HEK293T (cell line): ENCODE measurements around the gene DYNLRB1.

Experiments used
- CTCF ChIA-PET: fragments of 350-600 bp; formaldehyde crosslinking; extraction: SDS; loops from one replicate; lab custom pipeline; 2021; ENCODE audit warnings: antibody characterized with exemption, inconsistent platforms; lab: Yijun Ruan, JAX
- POLR2A ChIA-PET: fragments of 350-600 bp; formaldehyde crosslinking; extraction: SDS; loops from one replicate; lab custom pipeline; 2020; ENCODE audit warnings: antibody characterized with exemption, inconsistent platforms; lab: Yijun Ruan, JAX
- DNase-seq: peaks from one replicate; pipeline ENCODE4 v3.0.0; 2012; ENCODE audit warnings: mixed read lengths; ENCODE audit errors: extremely low spot score
- ARNT ChIP-seq: fragments of 450-650 bp; IDR thresholded peaks from 2 replicates; pipeline ENCODE4 v1.6.1; 2017; ENCODE audit warnings: mild to moderate bottlenecking
- BHLHE40 ChIP-seq: fragments of 450-650 bp; IDR thresholded peaks from 2 replicates; pipeline ENCODE4 v1.6.1; 2016; ENCODE audit warnings: mild to moderate bottlenecking, moderate library complexity, borderline replicate concordance
- CTBP1 ChIP-seq: fragments of 450-650 bp; IDR thresholded peaks from 2 replicates; pipeline ENCODE4 v1.6.1; 2016; ENCODE audit warnings: borderline replicate concordance
- ELF4 ChIP-seq: fragments of 450-650 bp; IDR thresholded peaks from 2 replicates; pipeline ENCODE4 v1.6.1; 2017; ENCODE audit warnings: antibody characterized with exemption
- FOXA1 ChIP-seq: fragments of 450-650 bp; IDR thresholded peaks from 2 replicates; pipeline ENCODE4 v1.6.1; 2016; ENCODE audit warnings: mild to moderate bottlenecking
- FOXK2 ChIP-seq: fragments of 450-650 bp; IDR thresholded peaks from 2 replicates; pipeline ENCODE4 v1.6.1; 2016; ENCODE audit warnings: mild to moderate bottlenecking
- FOXM1 ChIP-seq: fragments of 450-650 bp; IDR thresholded peaks from 2 replicates; pipeline ENCODE4 v1.6.1; 2017; ENCODE audit warnings: mild to moderate bottlenecking, borderline replicate concordance
- HDGF ChIP-seq: fragments of 450-650 bp; IDR thresholded peaks from 2 replicates; pipeline ENCODE4 v1.6.1; 2017; ENCODE audit warnings: antibody characterized with exemption, borderline replicate concordance
- L3MBTL2 ChIP-seq: fragments of 450-650 bp; conservative IDR thresholded peaks from 2 replicates; pipeline ENCODE4 v1.6.1; 2016; ENCODE audit warnings: mild to moderate bottlenecking
- LEF1 ChIP-seq: fragments of 450-650 bp; IDR thresholded peaks from 2 replicates; pipeline ENCODE4 v1.6.1; 2017; ENCODE audit warnings: mild to moderate bottlenecking, borderline replicate concordance
- NFRKB ChIP-seq: fragments of 450-650 bp; IDR thresholded peaks from 2 replicates; pipeline ENCODE4 v1.6.1; 2016; ENCODE audit warnings: mild to moderate bottlenecking, moderate library complexity
- SP1 ChIP-seq: fragments of 450-650 bp; IDR thresholded peaks from 2 replicates; pipeline ENCODE4 v1.6.1; 2017
- SUZ12 ChIP-seq: fragments of 450-650 bp; IDR thresholded peaks from 2 replicates; pipeline ENCODE4 v1.6.1; 2016; ENCODE audit warnings: mild to moderate bottlenecking
- TARDBP ChIP-seq: fragments of 450-650 bp; IDR thresholded peaks from 2 replicates; pipeline ENCODE4 v1.6.1; 2016
- ZNF384 ChIP-seq: fragments of 450-650 bp; IDR thresholded peaks from 2 replicates; pipeline ENCODE4 v1.6.1; 2016
- TF ChIP-seq, protein P1 (sequence below): fragments of 450-650 bp; IDR thresholded peaks from 2 replicates; pipeline ENCODE4 v1.6.1; 2016

Gene DYNLRB1

DNA sequence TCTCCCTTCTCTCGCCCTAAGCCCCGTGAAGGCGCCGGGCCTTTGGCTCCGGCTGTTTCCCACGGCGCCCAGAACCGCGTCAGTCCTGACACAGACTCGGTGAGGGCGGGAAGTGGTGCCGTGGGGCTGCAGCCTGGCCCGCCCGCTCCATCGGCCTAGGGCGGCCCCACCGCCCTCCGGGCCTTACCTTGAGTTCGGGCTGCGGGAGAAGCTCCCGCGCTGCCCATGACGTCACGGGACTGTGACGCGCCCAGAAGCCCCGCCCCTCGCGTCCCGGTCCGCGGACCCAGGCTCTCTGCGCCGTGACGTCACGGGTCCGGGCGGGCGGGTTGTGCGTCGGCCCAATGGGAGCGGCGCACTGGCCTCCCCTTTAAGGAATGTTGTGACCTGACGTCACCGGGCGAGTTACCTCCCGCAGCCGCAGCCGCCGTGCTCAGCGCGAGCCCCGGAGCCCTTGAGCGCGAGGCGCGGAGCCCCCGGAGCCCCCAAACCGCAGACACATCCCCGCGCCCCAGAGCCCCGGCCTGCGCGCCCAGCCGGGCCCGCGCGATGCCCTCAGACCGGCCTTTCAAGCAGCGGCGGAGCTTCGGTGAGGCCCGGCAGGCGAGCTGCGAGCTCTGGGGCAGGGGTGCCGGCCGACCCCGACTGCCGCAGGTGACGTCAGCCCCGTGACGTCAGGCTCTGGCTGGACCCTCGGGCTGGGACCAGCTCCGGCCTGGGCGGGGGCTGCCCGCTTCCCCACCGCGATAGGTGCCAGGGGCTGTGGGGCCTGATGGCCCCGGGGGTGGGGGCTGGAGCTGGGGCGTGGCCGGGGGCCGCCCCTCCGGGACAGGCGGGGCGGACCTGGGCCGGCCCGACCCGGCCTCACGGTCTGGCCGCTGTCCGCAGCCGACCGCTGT is 42.3 kb downstream of the DYNLRB1 start, which contains the start of gene MAP1LC3A:
Gene MAP1LC3A, plus strand, starts transcription at position 399 of the 899 bp plus-strand sequence. Its CDS starts 151 bp downstream, at position 550.
- TF ChIP-seq FOXA1 (no peak), TARDBP (no peak), FOXK2 (no peak), CTBP1 (no peak), LEF1 (no peak), ELF4 (no peak)
- TF ChIP-seq, protein P1, sequence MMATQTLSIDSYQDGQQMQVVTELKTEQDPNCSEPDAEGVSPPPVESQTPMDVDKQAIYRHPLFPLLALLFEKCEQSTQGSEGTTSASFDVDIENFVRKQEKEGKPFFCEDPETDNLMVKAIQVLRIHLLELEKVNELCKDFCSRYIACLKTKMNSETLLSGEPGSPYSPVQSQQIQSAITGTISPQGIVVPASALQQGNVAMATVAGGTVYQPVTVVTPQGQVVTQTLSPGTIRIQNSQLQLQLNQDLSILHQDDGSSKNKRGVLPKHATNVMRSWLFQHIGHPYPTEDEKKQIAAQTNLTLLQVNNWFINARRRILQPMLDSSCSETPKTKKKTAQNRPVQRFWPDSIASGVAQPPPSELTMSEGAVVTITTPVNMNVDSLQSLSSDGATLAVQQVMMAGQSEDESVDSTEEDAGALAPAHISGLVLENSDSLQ = no peak
- ChIA-PET CTCF (no interaction called here), POLR2A (no interaction called here)
- no peak for DNase-seq

DNA sequence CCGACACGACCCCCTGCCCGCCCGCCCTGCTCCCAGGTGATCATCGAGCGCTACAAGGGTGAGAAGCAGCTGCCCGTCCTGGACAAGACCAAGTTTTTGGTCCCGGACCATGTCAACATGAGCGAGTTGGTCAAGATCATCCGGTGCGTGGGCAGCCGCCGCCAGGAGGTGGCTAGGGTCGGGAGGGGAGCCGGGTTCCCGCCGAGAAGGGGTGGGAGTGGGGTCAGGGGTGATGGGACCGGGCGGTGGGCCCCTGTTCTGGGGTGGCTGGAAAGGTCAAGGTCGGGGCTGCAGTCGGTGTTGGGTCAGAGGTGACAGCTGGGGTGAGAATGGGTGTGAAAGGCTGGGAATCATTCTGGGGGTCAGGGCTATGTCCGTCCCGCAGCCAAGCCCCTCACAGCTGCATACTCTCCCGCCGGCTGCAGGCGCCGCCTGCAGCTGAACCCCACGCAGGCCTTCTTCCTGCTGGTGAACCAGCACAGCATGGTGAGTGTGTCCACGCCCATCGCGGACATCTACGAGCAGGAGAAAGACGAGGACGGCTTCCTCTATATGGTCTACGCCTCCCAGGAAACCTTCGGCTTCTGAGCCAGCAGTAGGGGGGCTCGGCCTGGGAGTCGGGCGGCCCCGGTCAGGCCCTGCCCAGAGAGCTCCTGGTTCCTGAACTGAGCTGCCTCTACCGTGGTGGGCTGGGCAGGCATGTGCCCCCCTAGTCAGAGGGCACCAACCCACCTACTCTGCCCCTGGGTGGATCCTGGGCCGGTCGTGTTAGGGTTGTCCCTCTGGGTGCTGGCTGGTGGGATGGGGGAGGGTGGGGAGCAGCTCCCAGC is 43.3 kb downstream of the DYNLRB1 start:
- POLR2A ChIA-PET = no interaction called here
- TF ChIP-seq, protein P1 = no peak
- TF ChIP-seq FOXM1 = no peak
- no peak for TF ChIP-seq SP1
- TF ChIP-seq CTBP1 = no peak
- no peak for TF ChIP-seq ARNT
- TF ChIP-seq NFRKB = no peak
- no peak for TF ChIP-seq LEF1
- TF ChIP-seq SUZ12 = no peak
- no peak for TF ChIP-seq HDGF
- TF ChIP-seq BHLHE40 = no peak
- TF ChIP-seq ZNF384 = no peak
- TF ChIP-seq FOXA1 = no peak
- no peak for TF ChIP-seq FOXK2
- no peak for DNase-seq
- CTCF ChIA-PET = no interaction called here

DNA sequence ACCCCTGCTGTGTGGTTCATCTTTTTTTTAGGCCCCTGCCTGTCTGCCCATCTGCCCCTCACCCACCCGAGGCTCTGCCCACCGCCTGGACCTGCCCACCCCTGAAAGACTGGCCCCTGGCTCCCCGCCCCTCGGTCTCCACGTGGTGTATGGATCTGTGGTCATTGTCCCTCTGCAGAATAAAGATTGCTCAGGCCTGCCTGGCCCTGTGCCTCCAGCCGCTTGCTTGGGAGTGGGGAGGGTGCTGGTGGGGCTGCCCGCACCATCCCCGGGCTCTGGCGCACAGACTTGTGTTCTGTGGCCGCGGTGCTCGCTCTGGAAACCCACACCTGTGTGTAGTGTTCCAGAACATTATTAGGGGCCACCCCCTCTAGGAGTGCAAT is 43.9 kb downstream of the DYNLRB1 start:
- ChIA-PET POLR2A (no interaction called here), CTCF (no interaction called here)
- TF ChIP-seq BHLHE40 = no peak
- no peak for TF ChIP-seq SP1
- TF ChIP-seq, protein P1 = no peak
- TF ChIP-seq ARNT = no peak
- DNase-seq = no peak

DNA sequence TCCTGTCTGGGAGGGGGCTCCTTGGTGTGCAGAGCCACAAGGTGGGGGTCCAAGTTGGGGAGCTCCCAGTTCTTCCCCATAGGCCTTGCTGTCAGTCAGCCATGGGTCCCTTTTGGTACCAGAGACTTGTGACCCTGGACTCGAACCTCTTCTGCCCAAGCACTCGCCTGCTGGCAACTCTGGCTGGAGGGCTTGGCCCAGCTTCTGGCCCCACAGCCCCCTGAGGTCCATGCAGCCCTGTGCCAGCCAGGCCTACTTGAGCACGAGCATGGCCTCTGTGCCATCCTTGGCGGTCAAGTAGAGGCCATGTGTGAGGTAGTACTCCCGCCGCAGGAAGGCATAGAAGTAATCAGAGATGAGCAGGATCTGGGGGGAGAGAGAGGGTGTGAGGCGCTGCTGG is 44.4 kb downstream of the DYNLRB1 start:
- CTCF ChIA-PET = no interaction called here
- TF ChIP-seq TARDBP (no peak), ZNF384 (no peak), LEF1 (no peak), SUZ12 (no peak), ELF4 (no peak), SP1 (no peak), HDGF (no peak), NFRKB (no peak), FOXA1 (no peak), FOXM1 (no peak), BHLHE40 (no peak)
- TF ChIP-seq, protein P1 = no peak
- POLR2A ChIA-PET = no interaction called here
- DNase-seq = no peak

DNA sequence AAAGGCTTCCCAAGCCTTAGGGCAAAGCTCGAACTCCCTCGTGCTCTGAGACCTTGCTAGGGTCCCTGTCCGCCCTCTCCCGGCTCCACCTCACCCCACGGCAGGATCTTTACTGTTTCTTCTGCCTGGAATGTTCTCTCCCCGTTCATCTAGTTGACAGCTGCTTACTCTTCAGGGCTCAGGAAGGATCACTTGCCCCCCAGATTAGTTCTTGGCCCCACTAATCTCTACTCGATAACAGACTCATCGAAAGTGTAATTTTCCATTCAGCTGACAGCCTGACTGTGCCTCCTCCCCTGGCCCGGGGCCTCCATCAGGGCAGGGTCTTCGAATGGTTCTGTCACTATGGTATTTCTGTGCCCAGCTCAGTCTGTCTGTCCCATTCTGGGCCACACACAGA is 45.4 kb downstream of the DYNLRB1 start:
- ChIA-PET CTCF (interaction anchor here (1.4 kb wide), 1 partner anchor 25 kb away, joined by 3 read pairs; no protein-coding TSS in a partner anchor), POLR2A (no interaction called here)
- DNase-seq = no peak
- TF ChIP-seq ELF4 (no peak), FOXA1 (no peak), FOXM1 (no peak), SP1 (no peak), BHLHE40 (no peak)

DNA sequence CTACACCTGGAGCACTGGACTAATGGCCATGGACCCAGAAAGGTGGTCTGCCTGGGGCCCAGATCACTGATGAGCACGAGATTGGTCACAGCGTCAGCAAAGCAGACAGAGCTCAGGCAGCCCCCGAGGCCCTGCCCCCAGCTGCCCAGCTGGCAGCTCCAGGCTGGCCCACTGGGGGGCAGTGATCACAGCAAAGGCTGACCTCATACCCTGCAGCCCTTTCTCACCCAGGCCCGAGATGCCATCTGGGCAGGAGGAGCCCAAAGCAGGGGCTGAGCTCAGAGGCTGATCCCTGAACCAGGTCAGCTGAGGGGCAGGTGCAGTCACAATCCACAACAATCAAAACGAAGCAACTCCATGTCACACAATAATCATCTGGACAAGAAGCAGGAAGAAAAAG is 46.4 kb downstream of the DYNLRB1 start:
- ChIA-PET CTCF (interaction anchor here (1.4 kb wide), 1 partner anchor 26 kb away, joined by 3 read pairs; no protein-coding TSS in a partner anchor), POLR2A (no interaction called here)
- TF ChIP-seq TARDBP (no peak), NFRKB (no peak), L3MBTL2 (no peak), HDGF (no peak), ARNT (no peak), BHLHE40 (no peak), LEF1 (no peak), SP1 (no peak), FOXK2 (no peak), FOXA1 (no peak), SUZ12 (no peak), ELF4 (no peak), ZNF384 (no peak), CTBP1 (no peak)
- peak; percentile 48 for DNase-seq
